BLaER1 treated with 17β-estradiol and CSF1 and Interleukin-3, amounts not matched to agents 10 nM and 100 nM (cell line): ENCODE results near the gene RITA1.
"Not testable (repeated sequence)": the region's sequence is repeated elsewhere in the genome, so short reads cannot be mapped to it uniquely, and the experiment has no call there.

ENCODE experiments used
- H3K27ac ChIP-seq, 11 experiments: shearing (Covaris generic); formaldehyde crosslinking; 2 replicates each; pipeline ENCODE4 v1.8.1; 2022
- H3K27me3 ChIP-seq, 11 experiments: shearing (Covaris generic); formaldehyde crosslinking; 2 replicates each; pipeline ENCODE4 v1.8.1; 2022
- H3K36me3 ChIP-seq, 11 experiments: shearing (Covaris generic); formaldehyde crosslinking; 2 replicates each; pipeline ENCODE4 v1.8.1; 2022
- H3K4me1 ChIP-seq, 10 experiments: shearing (Covaris generic); formaldehyde crosslinking; 2 replicates each; pipeline ENCODE4 v1.8.1; 2022
- H3K4me2 ChIP-seq, 11 experiments: shearing (Covaris generic); formaldehyde crosslinking; 2 replicates each; pipeline ENCODE4 v1.8.1; 2022
- H3K4me3 ChIP-seq, 10 experiments: shearing (Covaris generic); formaldehyde crosslinking; 2 replicates each; pipeline ENCODE4 v1.8.1; 2022
- H3K9ac ChIP-seq, 11 experiments: shearing (Covaris generic); formaldehyde crosslinking; 2 replicates each; pipeline ENCODE4 v1.8.1; 2022
- H3K9me3 ChIP-seq, 11 experiments: shearing (Covaris generic); formaldehyde crosslinking; replicated peaks in 1 of 11; 2 replicates each; pipeline ENCODE4 v1.8.1; 2022
- H4K20me1 ChIP-seq, 11 experiments: shearing (Covaris generic); formaldehyde crosslinking; 2 replicates each; pipeline ENCODE4 v1.8.1; 2022
- Cebpa-rat ChIP-seq, 11 experiments: shearing (Covaris generic); IDR thresholded peaks; 2 replicates each; pipeline ENCODE4 v1.8.1; 2022

The RITA1 gene, protein sequence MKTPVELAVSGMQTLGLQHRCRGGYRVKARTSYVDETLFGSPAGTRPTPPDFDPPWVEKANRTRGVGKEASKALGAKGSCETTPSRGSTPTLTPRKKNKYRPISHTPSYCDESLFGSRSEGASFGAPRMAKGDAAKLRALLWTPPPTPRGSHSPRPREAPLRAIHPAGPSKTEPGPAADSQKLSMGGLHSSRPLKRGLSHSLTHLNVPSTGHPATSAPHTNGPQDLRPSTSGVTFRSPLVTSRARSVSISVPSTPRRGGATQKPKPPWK

DNA sequence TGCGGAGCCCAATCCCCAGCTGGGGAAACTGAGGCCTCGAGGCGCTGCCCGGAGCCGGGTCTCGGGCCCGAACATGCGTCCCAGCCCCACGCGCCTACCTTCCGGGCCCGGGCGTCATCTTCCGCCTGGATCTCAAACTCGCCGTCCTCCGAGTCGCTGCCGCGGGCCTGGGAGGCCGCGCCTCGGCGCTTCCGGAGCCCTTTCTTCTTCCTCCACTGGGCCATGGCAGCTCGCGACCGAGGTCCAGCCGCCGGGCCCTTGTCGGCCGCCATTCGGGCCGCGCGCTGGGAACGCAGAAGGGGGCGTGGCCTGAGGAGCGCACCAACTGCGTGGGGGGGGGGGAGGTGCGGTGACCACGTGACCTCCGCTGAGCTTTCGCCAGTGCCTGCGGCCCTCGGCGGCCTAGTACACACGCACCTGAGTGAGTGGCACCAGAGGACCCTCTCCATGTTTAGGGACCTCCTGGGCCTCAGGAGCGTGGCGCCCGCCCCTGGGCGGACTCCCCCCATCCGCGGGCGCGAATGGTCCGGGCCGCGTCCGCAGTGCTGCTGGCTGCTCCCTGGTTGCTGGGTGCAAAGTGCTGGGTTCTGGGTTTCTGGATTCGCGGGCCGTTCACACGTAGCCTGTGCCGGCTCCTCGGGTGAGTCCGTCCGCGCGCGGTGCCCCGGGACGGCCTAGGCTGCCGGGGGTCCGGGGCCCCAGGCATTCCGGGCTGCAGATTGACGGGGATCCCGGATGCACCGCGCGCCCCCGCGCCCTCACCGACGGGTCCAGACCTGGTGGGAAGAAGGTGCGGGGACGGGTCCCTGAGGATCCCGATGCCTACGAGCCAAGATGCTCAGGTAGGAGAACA lies at the start of gene RITA1, which contains the start of gene DDX54:
TSS of gene RITA1 (plus strand) at position 542 of the 853 bp plus-strand sequence. CDS start 1,026 bp downstream, outside the sequence.
TSS of gene DDX54 (minus strand) at position 299 of the 853 bp plus-strand sequence. CDS start at position 272, 27 bp downstream.
- peaks cover 24 to 72% (median 57%) of the 10 kb centered on the region in 11 experiments for H3K36me3 ChIP-seq
- no peak for TF ChIP-seq Cebpa-rat (IDR thresholded peaks at IDR 0.05)
- H3K9me3 ChIP-seq: no peaks in the 10 kb centered on the region
- peak within 1 kb of the TSS; percentile 74 to 97 (median 93) for H3K4me2 ChIP-seq
- no peaks in the 10 kb centered on the region for H3K27me3 ChIP-seq
- H3K27ac ChIP-seq: peak within 1 kb of the TSS; percentile 95 to 100 (median 99)
- H4K20me1 ChIP-seq: peaks cover 0 to 76% (median 50%) of the 10 kb centered on the region in 11 experiments; a peak in 17 of 22 replicates
- H3K4me3 ChIP-seq: peak within 1 kb of the TSS; percentile 77 to 97 (median 88)
- peak within 1 kb of the TSS; percentile 95 to 100 (median 99) for H3K9ac ChIP-seq
- peaks cover 31 to 47% (median 36%) of the 10 kb centered on the region in 10 experiments for H3K4me1 ChIP-seq

DNA sequence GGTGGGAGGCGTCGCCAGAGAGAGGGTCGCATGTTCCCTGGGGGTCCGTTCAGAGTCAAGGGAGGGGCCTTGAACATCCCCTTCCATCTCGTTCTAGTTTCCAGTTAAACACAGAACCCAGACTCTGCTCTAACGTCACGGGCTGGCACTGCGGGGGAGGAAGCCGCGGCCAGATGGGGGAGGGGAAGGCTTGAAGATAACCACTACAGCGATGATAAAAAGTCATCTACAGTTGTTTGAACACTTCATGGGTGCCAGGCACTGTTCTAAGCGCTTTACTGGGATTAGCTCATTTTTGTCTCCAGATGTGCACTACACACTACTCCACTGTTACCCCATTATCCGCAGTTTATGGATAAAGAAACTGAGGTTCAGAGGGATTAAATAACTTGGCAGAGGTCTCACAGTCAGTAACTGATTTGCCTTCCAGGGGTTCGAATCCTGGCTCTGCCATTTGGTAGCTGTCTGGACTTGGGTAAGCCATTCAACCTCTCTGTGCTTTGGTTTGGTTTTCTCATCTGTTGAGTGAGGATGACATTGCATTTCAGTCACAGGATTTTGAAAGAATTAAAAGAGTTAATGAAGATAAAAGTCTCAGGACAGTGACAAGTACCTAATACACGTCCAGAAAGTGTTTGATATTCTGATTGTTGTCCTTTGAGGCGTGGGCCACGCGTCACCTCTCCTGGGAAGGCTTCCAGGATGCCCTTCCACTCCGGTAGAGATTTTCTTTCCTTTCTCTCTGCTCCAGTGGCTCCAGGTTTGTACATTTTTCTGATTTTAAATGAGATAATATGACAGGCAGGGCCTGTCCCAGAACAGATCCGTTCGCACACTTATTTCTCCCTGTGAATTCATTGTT lies 49.2 kb upstream of the RITA1 start:
- peaks cover 49 to 92% (median 74%) of the 10 kb centered on the region in 10 experiments for H3K4me1 ChIP-seq

DNA sequence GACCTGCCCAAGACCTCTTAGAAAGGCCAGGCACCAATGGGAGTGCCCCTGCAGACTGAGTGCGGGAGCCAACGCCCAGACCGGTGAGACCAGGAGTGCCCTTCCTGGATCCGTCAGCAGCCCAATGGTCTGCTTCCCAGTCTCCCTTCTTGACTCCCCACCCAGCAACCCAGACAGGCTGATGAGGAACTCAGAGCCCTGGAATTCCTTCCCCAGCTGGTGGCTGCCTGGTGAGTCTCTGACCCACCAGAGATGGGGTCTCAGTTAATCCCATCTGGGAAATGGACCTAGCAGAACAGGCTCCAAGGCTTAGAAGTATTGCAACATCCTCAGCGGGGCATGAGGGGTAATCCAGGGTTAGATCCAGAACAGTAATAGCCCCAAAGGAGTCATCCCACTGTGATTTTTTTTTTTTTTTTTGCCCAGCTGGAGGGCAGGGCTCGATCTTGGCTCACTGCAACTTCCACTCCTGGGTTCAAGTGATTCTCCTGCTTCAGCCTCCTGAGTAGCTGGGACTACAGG lies 48.5 kb upstream of the RITA1 start:
- no peak overlapping the region for H3K4me3 ChIP-seq
- no peaks in the 10 kb centered on the region for H3K36me3 ChIP-seq
- no peaks in the 10 kb centered on the region for H3K9me3 ChIP-seq
- H3K4me1 ChIP-seq: peaks cover 56 to 93% (median 77%) of the 10 kb centered on the region in 10 experiments
- peaks cover 0 to 14% (median 6%) of the 10 kb centered on the region in 11 experiments; a peak in 8 of 22 replicates for H3K27me3 ChIP-seq
- peaks cover 0 to 23% (median 0%) of the 10 kb centered on the region in 11 experiments; a peak in 5 of 22 replicates for H4K20me1 ChIP-seq
- peak in 2 of 11 experiments; percentile 42 to 66; a peak in 4 of 22 replicates for TF ChIP-seq Cebpa-rat (IDR thresholded peaks at IDR 0.05)
- H3K4me2 ChIP-seq: peak overlapping the region; percentile 95 to 99 (median 97); a peak in 20 of 22 replicates
- peak overlapping the region in 1 of 11 experiments; percentile 86; a peak in 1 of 22 replicates for H3K9ac ChIP-seq
- H3K27ac ChIP-seq: peak overlapping the region in 6 of 11 experiments; percentile 2 to 69 (median 37); a peak in 10 of 22 replicates

More for the DNA sequence above, 49.2 kb upstream of the RITA1 start:
- Histone ChIP-seq H3K27me3 (peaks cover 0 to 14% (median 6%) of the 10 kb centered on the region in 11 experiments; a peak in 8 of 22 replicates), H3K36me3 (no peaks in the 10 kb centered on the region), H3K9me3 (no peaks in the 10 kb centered on the region), H4K20me1 (peaks cover 0 to 24% (median 0%) of the 10 kb centered on the region in 11 experiments; a peak in 5 of 22 replicates), H3K4me2 (peak overlapping the region; percentile 95 to 99 (median 97)), H3K4me3 (peak overlapping the region; percentile 50 to 73 (median 56); a peak in 19 of 20 replicates), H3K27ac (peak overlapping the region in 10 of 11 experiments; percentile 12 to 69 (median 40); a peak in 15 of 22 replicates), H3K9ac (peak overlapping the region in 10 of 11 experiments; percentile 14 to 86 (median 48); a peak in 14 of 22 replicates)
- TF ChIP-seq Cebpa-rat (IDR thresholded peaks at IDR 0.05): no peak

DNA sequence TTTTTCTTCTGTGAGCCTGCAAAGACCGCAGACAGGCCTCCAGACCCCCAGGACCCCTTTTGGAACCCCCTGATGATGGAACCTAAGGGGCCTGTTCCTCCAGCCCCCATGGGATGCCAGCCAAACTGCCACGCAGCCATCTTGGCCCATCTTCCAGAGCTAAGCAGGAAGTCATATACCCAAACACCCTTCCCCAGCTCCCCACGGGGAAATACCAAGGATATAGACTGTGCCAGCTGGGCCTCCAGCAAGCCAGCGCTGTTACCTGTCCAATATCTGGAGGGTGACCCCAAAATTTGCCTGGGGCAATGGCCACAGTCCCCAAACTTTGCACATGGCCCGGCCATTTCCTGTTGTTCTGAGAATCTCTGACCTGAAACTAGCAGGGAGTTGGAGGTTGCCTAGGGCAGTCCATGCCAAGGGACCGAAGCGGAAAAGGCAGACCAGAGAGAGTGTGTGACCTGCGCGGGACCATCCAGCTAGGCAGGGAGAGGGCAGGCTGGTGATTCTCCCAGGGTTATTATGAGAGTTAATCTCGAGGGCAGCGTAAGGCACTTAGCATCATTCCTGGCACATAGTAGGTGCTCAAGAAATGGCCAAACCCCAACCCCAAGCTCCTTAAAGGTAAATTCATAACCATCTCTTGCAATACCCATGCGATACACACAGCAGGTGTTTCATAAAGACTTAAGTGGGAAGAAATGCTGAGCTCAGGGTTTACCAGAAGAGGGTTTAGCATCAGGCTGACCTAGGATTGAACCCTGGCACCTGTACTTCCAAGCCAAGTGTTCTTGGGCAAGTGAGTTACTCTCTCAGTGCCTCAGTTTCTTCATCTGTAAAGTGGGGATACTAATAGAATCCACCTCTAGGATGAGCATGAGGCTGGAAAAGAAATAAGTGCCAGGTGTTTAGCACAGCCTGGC lies 47.4 kb upstream of the RITA1 start:
- Histone ChIP-seq H3K36me3 (no peaks in the 10 kb centered on the region), H3K4me2 (peak overlapping the region in 10 of 11 experiments; percentile 15 to 99 (median 96); a peak in 18 of 22 replicates), H3K4me1 (peaks cover 67 to 93% (median 79%) of the 10 kb centered on the region in 10 experiments)

DNA sequence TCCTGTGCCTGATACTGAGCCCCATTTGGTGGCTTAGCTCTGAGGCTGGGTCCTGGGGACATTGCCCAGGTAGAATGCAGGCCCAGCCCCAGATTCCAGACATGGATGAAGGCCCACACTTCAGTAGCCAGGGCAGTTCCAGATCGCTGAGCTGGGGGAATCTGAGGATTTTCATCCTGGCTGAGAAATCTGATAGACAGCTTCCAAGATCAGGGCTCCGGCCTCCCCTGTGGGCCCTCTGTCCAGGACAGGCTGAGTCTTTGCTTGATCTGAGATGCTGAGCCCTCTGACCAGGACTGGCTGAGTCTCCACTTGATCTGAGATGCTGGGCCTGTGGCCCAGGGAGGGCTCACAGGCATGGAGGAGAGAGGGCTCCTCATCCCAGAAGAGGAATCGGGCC lies 46.7 kb upstream of the RITA1 start:
- peaks cover 71 to 86% (median 75%) of the 10 kb centered on the region in 10 experiments for H3K4me1 ChIP-seq
- H3K27ac ChIP-seq: no peak overlapping the region
- H3K27me3 ChIP-seq: peaks cover 0 to 14% (median 6%) of the 10 kb centered on the region in 11 experiments; a peak in 8 of 22 replicates
- TF ChIP-seq Cebpa-rat (IDR thresholded peaks at IDR 0.05): no peak
- peak overlapping the region in 2 of 11 experiments; percentile 12 to 97; a peak in 1 of 22 replicates for H3K4me2 ChIP-seq
- H3K36me3 ChIP-seq: no peaks in the 10 kb centered on the region
- peaks cover 0 to 8% (median 0%) of the 10 kb centered on the region in 11 experiments; a peak in 4 of 22 replicates for H4K20me1 ChIP-seq
- no peak overlapping the region for H3K4me3 ChIP-seq
- H3K9me3 ChIP-seq: no peaks in the 10 kb centered on the region
- H3K9ac ChIP-seq: no peak overlapping the region

More for the DNA sequence above, 47.4 kb upstream of the RITA1 start:
- H3K9ac ChIP-seq: no peak overlapping the region
- H3K27me3 ChIP-seq: peaks cover 0 to 14% (median 6%) of the 10 kb centered on the region in 11 experiments; a peak in 8 of 22 replicates
- TF ChIP-seq Cebpa-rat (IDR thresholded peaks at IDR 0.05): no peak
- H3K27ac ChIP-seq: peak overlapping the region in 7 of 11 experiments; percentile 22 to 45 (median 31); a peak in 11 of 22 replicates
- no peak overlapping the region for H3K4me3 ChIP-seq
- H3K9me3 ChIP-seq: no peaks in the 10 kb centered on the region
- H4K20me1 ChIP-seq: peaks cover 0 to 15% (median 0%) of the 10 kb centered on the region in 11 experiments; a peak in 4 of 22 replicates

DNA sequence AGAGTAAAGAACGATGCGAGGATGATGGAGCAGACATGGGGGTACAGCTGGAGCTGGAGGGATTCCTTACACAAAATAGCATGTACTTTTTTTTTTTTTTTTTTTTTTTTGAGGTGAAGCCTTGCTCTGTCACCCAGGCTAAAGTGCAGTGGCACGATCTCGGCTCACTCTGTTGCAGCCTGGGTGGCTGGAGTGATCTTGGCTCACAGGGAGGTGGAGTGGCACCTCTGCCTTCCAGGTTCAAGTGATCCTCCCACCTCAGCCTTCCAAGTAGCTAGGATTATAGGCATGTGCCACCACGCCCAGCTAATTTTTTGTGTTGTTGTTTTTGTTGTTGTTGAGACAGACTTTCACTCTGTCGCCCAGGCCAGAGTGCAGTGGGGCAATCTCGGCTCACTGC lies 44.8 kb upstream of the RITA1 start:
- H3K27ac ChIP-seq: peak overlapping the region in 1 of 11 experiments; percentile 17; a peak in 2 of 22 replicates
- H4K20me1 ChIP-seq: no peaks in the 10 kb centered on the region
- no peaks in the 10 kb centered on the region for H3K36me3 ChIP-seq
- no peak overlapping the region for H3K4me3 ChIP-seq
- H3K9me3 ChIP-seq: no peaks in the 10 kb centered on the region
- peaks cover 54 to 72% (median 59%) of the 10 kb centered on the region in 10 experiments for H3K4me1 ChIP-seq
- peaks cover 0 to 4% (median 0%) of the 10 kb centered on the region in 11 experiments; a peak in 2 of 22 replicates for H3K27me3 ChIP-seq
- no peak overlapping the region for H3K9ac ChIP-seq
- no peak for TF ChIP-seq Cebpa-rat (IDR thresholded peaks at IDR 0.05)
- H3K4me2 ChIP-seq: peak overlapping the region; percentile 37 to 77 (median 55); a peak in 19 of 22 replicates

DNA sequence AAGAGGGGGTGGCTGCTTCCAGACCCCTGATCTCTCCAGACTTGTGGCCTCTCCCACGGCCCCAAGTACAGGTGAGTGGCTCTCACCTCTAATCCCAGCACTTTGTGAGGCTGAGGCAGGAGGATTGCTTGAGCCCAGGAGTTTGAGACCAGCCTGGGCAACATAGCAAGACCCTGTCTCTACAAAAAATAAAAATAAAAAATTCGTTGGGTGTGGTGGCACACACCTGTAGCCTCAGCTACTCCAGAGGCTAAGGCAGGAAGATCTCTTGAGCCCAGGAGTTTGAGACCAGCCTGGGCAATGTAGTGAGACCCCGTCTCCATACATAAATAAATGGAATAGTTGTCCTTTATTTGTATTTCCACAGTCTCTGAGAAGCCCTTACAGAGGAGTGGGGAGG lies 43.8 kb upstream of the RITA1 start:
- H3K36me3 ChIP-seq, H4K20me1 ChIP-seq, H3K9me3 ChIP-seq, H3K27me3 ChIP-seq, H3K4me3 ChIP-seq: not testable (repeated sequence)
- Histone ChIP-seq H3K4me1 (peaks cover 44 to 65% (median 49%) of the 10 kb centered on the region in 10 experiments), H3K4me2 (peak overlapping the region; percentile 35 to 77 (median 61); a peak in 20 of 22 replicates), H3K9ac (peak overlapping the region in 4 of 11 experiments; percentile 61 to 70 (median 65); a peak in 6 of 22 replicates), H3K27ac (peak overlapping the region in 3 of 11 experiments; percentile 76 to 84 (median 80); a peak in 6 of 22 replicates)
